Sigmoid colon (tissue), 7 donors: Measurements from ENCODE around the gene SORCS1. TPM values are rescaled to one million over a fixed set of nuclear protein-coding genes. Genes with fewer than 3 reads are reported as not detected.

Experiments used
- DNase-seq: peaks from one replicate; pipeline ENCODE4 v3.0.0-alpha.2; 2019
- H3K27ac ChIP-seq, 4 donors: fragments of 200-600 bp; sonication (generic); one replicate each; pipeline ENCODE4 v1.5.1; 2016 to 2019; ENCODE audit warnings: mild to moderate bottlenecking in 1 of 4
- H3K27me3 ChIP-seq, 3 donors: fragments of 200-600 bp; sonication (generic); one replicate each; pipeline ENCODE4 v1.5.1; 2019; ENCODE audit warnings: mild to moderate bottlenecking in 1 of 3
- H3K36me3 ChIP-seq, 4 donors: fragments of 200-600 bp; sonication (generic); one replicate each; pipeline ENCODE4 v1.5.1; 2016 to 2019
- H3K4me1 ChIP-seq, 4 donors: fragments of 200-600 bp; sonication (generic); one replicate each; pipeline ENCODE4 v1.5.1; 2017 to 2019
- H3K4me3 ChIP-seq, 4 donors: fragments of 200-600 bp; sonication (generic); one replicate each; pipeline ENCODE4 v1.5.1; 2017 to 2019; ENCODE audit warnings: mild to moderate bottlenecking in 2 of 4, moderate library complexity in 1 of 4
- H3K9me3 ChIP-seq, 4 donors: fragments of 200-600 bp in 3 of 4; sonication (generic) in 3 of 4; one replicate each; pipeline versions ENCODE4 v1.5.1 to v1.6.1; 2013 to 2019
- CTCF ChIP-seq, 4 experiments: fragments of 450-650 bp in 3 of 4; fragments of 200-600 bp in 1 of 4; IDR thresholded peaks; one replicate each; pipeline ENCODE4 v1.5.1; 2016 to 2019; ENCODE audit warnings: antibody characterized with exemption in 4 of 4, mild to moderate bottlenecking in 3 of 4, moderate library complexity in 2 of 4
- EP300 ChIP-seq, 4 donors: sonication (generic); formaldehyde crosslinking; IDR thresholded peaks; one replicate each; pipeline ENCODE4 v1.6.1; 2017; ENCODE audit warnings: antibody characterized with exemption in 4 of 4
- POLR2A ChIP-seq, 2 donors: fragments of 450-650 bp; IDR thresholded peaks; one replicate each; pipeline ENCODE4 v1.6.1; 2016; ENCODE audit warnings: antibody characterized with exemption in 2 of 2, mild to moderate bottlenecking in 2 of 2, moderate library complexity in 2 of 2
- POLR2AphosphoS5 ChIP-seq, 4 donors: sonication (generic); formaldehyde crosslinking; IDR thresholded peaks; one replicate each; pipeline ENCODE4 v1.6.1; 2017; ENCODE audit warnings: antibody characterized with exemption in 4 of 4
- WGBS, 2 donors: extraction: QIAGEN DNeasy Blood & Tissue Kit; methylation state at CpG; one replicate each; pipeline ENCODE4 v1.1.7; 2013; 5-methylcytosine and 5-hydroxymethylcytosine counted together
- intact Hi-C: fragments of 100-400 bp; cut with DNase I; formaldehyde crosslinking; loops from one replicate; pipeline ENCODE4 v1.15.1; 2023
- polyA plus RNA-seq, 3 donors: library from polyadenylated mRNA; stranded (reverse); fragments of 200-250 nt; gene quantifications; one replicate each; pipeline ENCODE4 v1.2.3, GENCODE V29; 2013
- total RNA-seq, 4 donors: library from RNA; depleted of rRNA; stranded (reverse); fragments of >200 nt; gene quantifications; one replicate each; pipeline ENCODE4 v1.1.0, GENCODE V29; 2016
- donor health status: healthy with polysubstance abuse.
- donor health status: Bipolar disorder and iron deficiency.
- donor health status: healthy.

SORCS1 gene
- total and polyA plus RNA-seq, 7 donors, result 2.5 to 18.3 (median 8.7) TPM; not detected in 1

- no peak for DNase-seq
- Histone ChIP-seq H3K9me3 (no peaks in the 10 kb centered on the region), H3K4me3 (no peak overlapping the region), H3K27ac (no peak overlapping the region), H3K4me1 (no peaks in the 10 kb centered on the region), H3K36me3 (no peaks in the 10 kb centered on the region), H3K27me3 (no peaks in the 10 kb centered on the region)
- intact Hi-C loops, result no loop called here
- TF ChIP-seq POLR2A (IDR thresholded peaks at IDR 0.05) (no peak), EP300 (IDR thresholded peaks at IDR 0.05) (no peak), CTCF (IDR thresholded peaks at IDR 0.05) (no peak), POLR2AphosphoS5 (IDR thresholded peaks at IDR 0.05) (no peak)
- 84% methylated on average over 1 of the region's 1 CpG for WGBS, 2 donors
Observed at GRCh38 chr10:106746868-106747267, 417.6 kb downstream of the SORCS1 start.

- H3K27me3 ChIP-seq, result no peaks in the 10 kb centered on the region
- intact Hi-C loops, result no loop called here
- no peaks in the 10 kb centered on the region for H3K36me3 ChIP-seq
- H3K4me3 ChIP-seq, result no peak overlapping the region
- DNase-seq, result no peak
- WGBS, 2 donors, result 24 to 73% methylated on average over 4 of the region's 4 CpGs
- H3K27ac ChIP-seq, result no peak overlapping the region
- no peaks in the 10 kb centered on the region for H3K4me1 ChIP-seq
- TF ChIP-seq CTCF (IDR thresholded peaks at IDR 0.05) (no peak), EP300 (IDR thresholded peaks at IDR 0.05) (no peak), POLR2A (IDR thresholded peaks at IDR 0.05) (no peak), POLR2AphosphoS5 (IDR thresholded peaks at IDR 0.05) (no peak)
- H3K9me3 ChIP-seq, result no peaks in the 10 kb centered on the region
Observed at GRCh38 chr10:106741006-106741530, 423.4 kb downstream of the SORCS1 start.

- 92 to 95% methylated on average over 1 of the region's 1 CpG for WGBS, 2 donors
- Histone ChIP-seq H3K27me3 (no peaks in the 10 kb centered on the region), H3K36me3 (no peaks in the 10 kb centered on the region), H3K9me3 (no peaks in the 10 kb centered on the region), H3K4me3 (no peak overlapping the region), H3K27ac (no peak overlapping the region), H3K4me1 (no peaks in the 10 kb centered on the region)
- intact Hi-C loops, result no loop called here
- TF ChIP-seq CTCF (IDR thresholded peaks at IDR 0.05) (no peak), EP300 (IDR thresholded peaks at IDR 0.05) (no peak), POLR2A (IDR thresholded peaks at IDR 0.05) (no peak), POLR2AphosphoS5 (IDR thresholded peaks at IDR 0.05) (no peak)
- no peak for DNase-seq
Observed at GRCh38 chr10:106740071-106740470, 424.4 kb downstream of the SORCS1 start.

GRCh38 chr10:106734220-106734619, 430.3 kb downstream of the SORCS1 start:
- intact Hi-C loops, result no loop called here
- H3K4me1 ChIP-seq, result no peaks in the 10 kb centered on the region
- no peak for TF ChIP-seq CTCF (IDR thresholded peaks at IDR 0.05)
- no peak for TF ChIP-seq EP300 (IDR thresholded peaks at IDR 0.05)
- no peak for TF ChIP-seq POLR2AphosphoS5 (IDR thresholded peaks at IDR 0.05)
- no peak for TF ChIP-seq POLR2A (IDR thresholded peaks at IDR 0.05)

GRCh38 chr10:106728232-106728631, 436.3 kb downstream of the SORCS1 start:
- intact Hi-C loops, result no loop called here
- Histone ChIP-seq H3K4me3 (no peak overlapping the region), H3K9me3 (no peaks in the 10 kb centered on the region), H3K27me3 (no peaks in the 10 kb centered on the region), H3K36me3 (no peaks in the 10 kb centered on the region), H3K27ac (no peak overlapping the region), H3K4me1 (no peaks in the 10 kb centered on the region)
- WGBS, 2 donors, result 73 to 88% methylated on average over 2 of the region's 2 CpGs
- TF ChIP-seq POLR2AphosphoS5 (IDR thresholded peaks at IDR 0.05) (no peak), POLR2A (IDR thresholded peaks at IDR 0.05) (no peak), CTCF (IDR thresholded peaks at IDR 0.05) (no peak), EP300 (IDR thresholded peaks at IDR 0.05) (no peak)
- DNase-seq, result no peak

More at GRCh38 chr10:106734220-106734619, 430.3 kb downstream of the SORCS1 start:
- Histone ChIP-seq H3K9me3 (no peaks in the 10 kb centered on the region), H3K4me3 (no peak overlapping the region), H3K36me3 (no peaks in the 10 kb centered on the region), H3K27me3 (no peaks in the 10 kb centered on the region), H3K27ac (no peak overlapping the region)
- no peak for DNase-seq
